PC-9 (cell line): ENCODE data around the gene CNNM4. TPM values are rescaled to one million over a fixed set of nuclear protein-coding genes. Genes with fewer than 3 reads are reported as not detected.

ENCODE experiments used
- BruUV-seq: library from RNA; stranded (reverse); fragments of 400-500 nt; replicated peaks from 2 replicates; lab custom pipeline; 2021; lab: Mats Ljungman, UMichigan
- CTCF ChIA-PET: fragments of 300-600 bp; sonication (Branson Sonifier 250); formaldehyde crosslinking; loops from one replicate; lab custom pipeline; 2022; ENCODE audit warnings: antibody characterized with exemption; lab: Charles Lee
- POLR2A ChIA-PET: fragments of 300-600 bp; sonication (Branson Sonifier 250); formaldehyde crosslinking; loops from one replicate; lab custom pipeline; 2022; ENCODE audit warnings: antibody characterized with exemption; ENCODE audit not compliant: unreplicated experiment; lab: Charles Lee
- DNase-seq, 2 experiments: peaks; one replicate each; pipeline versions ENCODE4 v3.0.0 to v3.0.0-alpha.2; 2015 to 2022; ENCODE audit warnings: mixed read lengths in 1 of 2
- H2AFZ ChIP-seq: fragments of 200-600 bp; sonication (generic); 2 replicates; pipeline ENCODE4 v1.8.1; 2017; ENCODE audit warnings: antibody characterized with exemption
- H3F3A ChIP-seq: fragments of 200-600 bp; sonication (generic); 2 replicates; pipeline ENCODE4 v1.8.1; 2017; ENCODE audit warnings: antibody characterized with exemption, mild to moderate bottlenecking, low read depth; ENCODE audit not compliant: insufficient read depth
- H3K27ac ChIP-seq: fragments of 200-600 bp; sonication (generic); 2 replicates; pipeline ENCODE4 v1.6.1; 2016; ENCODE audit warnings: mixed run types
- H3K27me3 ChIP-seq: fragments of 200-600 bp; sonication (generic); 2 replicates; pipeline ENCODE4 v1.6.1; 2016; ENCODE audit warnings: low read depth, mixed run types; ENCODE audit not compliant: insufficient read depth
- H3K36me3 ChIP-seq: fragments of 200-600 bp; sonication (generic); 2 replicates; pipeline ENCODE4 v1.6.1; 2016; ENCODE audit warnings: low read depth, mixed run types
- H3K4me1 ChIP-seq: fragments of 200-600 bp; sonication (generic); replicated peaks from 2 replicates; pipeline ENCODE4 v1.6.1; 2016; ENCODE audit warnings: mixed run types; ENCODE audit not compliant: insufficient read depth
- H3K4me2 ChIP-seq: fragments of 200-600 bp; sonication (generic); 2 replicates; pipeline ENCODE4 v1.6.1; 2017; ENCODE audit warnings: mixed run types
- H3K4me3 ChIP-seq: fragments of 200-600 bp; sonication (generic); 2 replicates; pipeline ENCODE4 v1.6.1; 2016; ENCODE audit warnings: mixed run types
- H3K79me2 ChIP-seq: fragments of 200-600 bp; sonication (generic); 2 replicates; pipeline ENCODE4 v1.6.1; 2017; ENCODE audit warnings: low read depth, mixed run types
- H3K9me2 ChIP-seq: fragments of 200-600 bp; sonication (generic); 2 replicates; pipeline ENCODE4 v1.8.1; 2017; ENCODE audit warnings: mild to moderate bottlenecking; ENCODE audit not compliant: insufficient read depth
- H3K9me3 ChIP-seq: fragments of 200-600 bp; sonication (generic); 2 replicates; pipeline ENCODE4 v1.8.1; 2016; ENCODE audit warnings: low read depth; ENCODE audit not compliant: insufficient read depth
- H4K20me1 ChIP-seq: fragments of 200-600 bp; sonication (generic); 2 replicates; pipeline ENCODE4 v1.8.1; 2017; ENCODE audit not compliant: insufficient read depth
- CTCF ChIP-seq: fragments of 200-600 bp; sonication (generic); conservative IDR thresholded peaks from 2 replicates; pipeline ENCODE4 v1.6.1; 2017; ENCODE audit warnings: mixed run types, antibody characterized with exemption, mild to moderate bottlenecking, moderate library complexity
- EZH2 ChIP-seq: fragments of 200-600 bp; sonication (generic); IDR thresholded peaks from 2 replicates; pipeline ENCODE4 v1.8.0; 2017; ENCODE audit warnings: antibody characterized with exemption, low read depth
- intact Hi-C: fragments of 100-400 bp; cut with micrococcal nuclease; formaldehyde crosslinking; loops from one replicate; pipeline ENCODE4 v1.10.0; 2022; ENCODE audit not compliant: unreplicated experiment
- total RNA-seq: library from RNA; stranded (reverse); gene quantifications from 2 replicates; pipeline ENCODE4 v1.2.3, GENCODE V29; 2021

Gene CNNM4
- total RNA-seq, 1 experiment from 2014 or later: 31.4 TPM

- intact Hi-C loops: no loop called here
- Histone ChIP-seq H4K20me1 (no peaks in the 10 kb centered on the region), H3K79me2 (no peaks in the 10 kb centered on the region), H3F3A (peaks cover 3% of the 10 kb centered on the region), H2AFZ (no peak overlapping the region), H3K9me3 (no peaks in the 10 kb centered on the region), H3K4me1 (no peaks in the 10 kb centered on the region), H3K9me2 (no peaks in the 10 kb centered on the region), H3K27me3 (no peaks in the 10 kb centered on the region), H3K4me3 (no peak overlapping the region), H3K27ac (no peak overlapping the region), H3K36me3 (no peaks in the 10 kb centered on the region), H3K4me2 (no peak overlapping the region)
- no peak for DNase-seq
- TF ChIP-seq EZH2 (no peak), CTCF (no peak)
- POLR2A ChIA-PET: no interaction called here
- no TSS peak for BruUV-seq
- CTCF ChIA-PET: no interaction called here
These were observed 47.6 kb downstream of the CNNM4 start for GRCh38 chr2:96808176-96808837.

GRCh38 chr2:96809216-96809882 lies 48.6 kb downstream of the CNNM4 start:
- Histone ChIP-seq H3K9me2 (no peaks in the 10 kb centered on the region), H4K20me1 (no peaks in the 10 kb centered on the region), H3K79me2 (no peaks in the 10 kb centered on the region), H3K4me1 (no peaks in the 10 kb centered on the region), H2AFZ (no peak overlapping the region), H3K4me2 (no peak overlapping the region), H3K36me3 (no peaks in the 10 kb centered on the region), H3K4me3 (no peak overlapping the region), H3K9me3 (no peaks in the 10 kb centered on the region), H3F3A (peaks cover 3% of the 10 kb centered on the region), H3K27ac (no peak overlapping the region), H3K27me3 (no peaks in the 10 kb centered on the region)
- no peak for TF ChIP-seq EZH2
- no peak for TF ChIP-seq CTCF
- ChIA-PET CTCF (no interaction called here), POLR2A (no interaction called here)
- no peak for DNase-seq
- intact Hi-C loops: no loop called here
- no TSS peak for BruUV-seq

- H3F3A ChIP-seq: peaks cover 6% of the 10 kb centered on the region
- H4K20me1 ChIP-seq: no peaks in the 10 kb centered on the region
- H3K4me2 ChIP-seq: no peak overlapping the region
- no peak overlapping the region for H2AFZ ChIP-seq
- H3K79me2 ChIP-seq: no peaks in the 10 kb centered on the region
- peaks cover 4% of the 10 kb centered on the region for H3K4me1 ChIP-seq
- H3K27ac ChIP-seq: no peak overlapping the region
- H3K27me3 ChIP-seq: no peaks in the 10 kb centered on the region
- no peak for DNase-seq
- POLR2A ChIA-PET: no interaction called here
- no peaks in the 10 kb centered on the region for H3K36me3 ChIP-seq
- H3K9me3 ChIP-seq: no peaks in the 10 kb centered on the region
- no peaks in the 10 kb centered on the region for H3K9me2 ChIP-seq
- BruUV-seq: TSS peak; percentile 14
- TF ChIP-seq EZH2 (no peak), CTCF (no peak)
- intact Hi-C loops: no loop called here
- H3K4me3 ChIP-seq: no peak overlapping the region
- CTCF ChIA-PET: no interaction called here
These were observed 49.5 kb downstream of the CNNM4 start for GRCh38 chr2:96809951-96810782.
